KOPT-K1 (cell line): ENCODE measurements around the gene RANBP17.
"Not testable (repeated sequence)": the region's sequence is repeated elsewhere in the genome, so short reads cannot be mapped to it uniquely, and the experiment has no call there.

Source experiments
- H3K27ac ChIP-seq: fragments of 200-600 bp; sonication (generic); 2 replicates; pipeline ENCODE4 v1.5.1; 2016; ENCODE audit warnings: antibody characterized with exemption, mild to moderate bottlenecking, low read depth, low read length; ENCODE audit not compliant: poor library complexity, severe bottlenecking
- H3K36me3 ChIP-seq: fragments of 200-600 bp; sonication (generic); 2 replicates; pipeline ENCODE4 v1.5.1; 2017; ENCODE audit warnings: antibody characterized with exemption, mild to moderate bottlenecking, low read length, moderate library complexity; ENCODE audit not compliant: insufficient read depth
- H3K9me3 ChIP-seq: fragments of 200-600 bp; sonication (generic); 2 replicates; pipeline ENCODE4 v1.5.1; 2017; ENCODE audit warnings: antibody characterized with exemption, low read length, mild to moderate bottlenecking; ENCODE audit not compliant: insufficient read depth, poor library complexity, severe bottlenecking

The RANBP17 gene

DNA sequence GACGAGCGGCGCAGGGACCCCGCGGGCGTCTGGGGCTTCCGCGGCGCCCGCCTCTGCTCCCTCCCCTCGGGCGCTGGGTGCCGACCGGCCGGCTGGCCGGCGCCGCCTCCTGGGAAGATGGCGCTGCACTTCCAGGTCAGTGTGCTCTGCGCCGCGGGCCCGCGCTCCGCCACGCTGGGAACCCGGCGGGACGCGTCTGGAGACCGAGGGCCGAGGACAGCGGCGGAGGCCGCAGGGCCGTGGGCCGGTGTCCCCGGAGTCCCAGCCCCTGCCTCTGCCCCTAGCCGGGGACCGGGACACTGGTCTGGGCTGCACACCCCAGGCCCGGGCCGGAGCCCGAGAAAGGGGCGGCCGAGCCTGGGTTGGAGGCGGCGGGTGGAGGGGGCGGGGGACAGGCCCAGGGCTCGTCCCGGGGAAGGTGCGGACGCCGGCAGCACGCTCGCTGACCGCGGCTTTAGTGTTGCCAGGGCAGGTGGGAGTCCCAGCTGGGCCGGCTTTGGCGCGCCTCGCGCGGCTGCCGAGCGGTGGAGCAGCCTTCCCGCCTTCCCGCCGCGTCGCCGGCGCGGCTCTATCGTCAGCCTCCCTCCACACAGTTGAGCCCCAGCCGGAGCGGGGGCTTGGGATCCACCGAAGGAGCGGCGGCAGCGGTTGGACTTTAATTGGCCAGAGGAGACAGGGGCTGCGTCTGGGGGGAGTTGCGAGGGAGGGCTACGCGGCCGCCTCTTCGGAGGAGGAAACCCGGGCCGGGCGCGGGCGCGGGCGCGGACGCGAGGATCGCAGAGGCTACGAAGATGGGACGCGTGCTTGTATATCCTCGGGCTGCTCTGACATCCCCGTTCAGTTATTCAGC, at the start of gene RANBP17:
Gene RANBP17, plus strand, starts transcription at position 102 of the 850 bp plus-strand sequence.
- Histone ChIP-seq H3K9me3 (peaks cover 19% of the 10 kb centered on the region), H3K36me3 (no peaks in the 10 kb centered on the region), H3K27ac (no peak within 1 kb of the TSS)

DNA sequence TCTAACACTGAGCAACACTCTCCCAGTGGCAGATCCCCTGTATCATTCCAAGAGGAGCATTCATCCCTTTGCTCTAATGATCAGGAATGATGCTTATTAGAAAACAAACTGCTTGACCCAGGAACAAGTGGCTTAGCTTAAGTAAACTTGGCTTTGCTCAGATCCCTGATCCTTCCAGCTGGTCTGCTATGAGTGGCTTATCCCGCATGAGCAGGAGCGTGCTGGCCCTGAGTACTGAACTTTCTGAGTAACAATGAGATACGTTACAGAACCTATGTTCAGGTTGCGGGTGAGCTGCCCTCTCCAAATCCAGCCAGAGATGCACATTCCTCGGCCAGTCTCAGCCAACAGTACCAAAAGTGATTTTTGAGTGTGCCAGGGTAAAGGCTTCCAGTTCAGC, 48.6 kb upstream of the RANBP17 start:
- no peak overlapping the region for H3K27ac ChIP-seq
- H3K9me3 ChIP-seq: no peaks in the 10 kb centered on the region
- H3K36me3 ChIP-seq: no peaks in the 10 kb centered on the region

DNA sequence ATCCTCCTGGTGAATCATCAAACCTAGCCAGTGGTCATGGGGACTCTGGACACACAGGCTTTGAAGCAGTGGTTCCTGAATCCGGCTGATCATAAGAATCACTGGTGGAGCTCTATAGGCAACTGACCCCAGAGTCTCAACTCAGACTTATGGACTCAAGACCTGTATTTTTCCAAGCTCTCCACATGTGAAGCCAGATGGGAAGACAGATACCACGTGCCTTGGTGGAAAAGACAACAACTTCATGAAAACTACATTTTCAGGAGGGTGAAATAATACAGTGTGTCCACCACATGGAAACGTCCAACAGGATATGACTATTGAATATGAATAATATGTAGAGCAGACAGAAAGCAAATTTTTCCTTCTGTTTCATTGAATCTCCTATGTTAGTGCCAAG, 44.6 kb upstream of the RANBP17 start:
- Histone ChIP-seq H3K9me3 (no peaks in the 10 kb centered on the region), H3K27ac (no peak overlapping the region), H3K36me3 (no peaks in the 10 kb centered on the region)

DNA sequence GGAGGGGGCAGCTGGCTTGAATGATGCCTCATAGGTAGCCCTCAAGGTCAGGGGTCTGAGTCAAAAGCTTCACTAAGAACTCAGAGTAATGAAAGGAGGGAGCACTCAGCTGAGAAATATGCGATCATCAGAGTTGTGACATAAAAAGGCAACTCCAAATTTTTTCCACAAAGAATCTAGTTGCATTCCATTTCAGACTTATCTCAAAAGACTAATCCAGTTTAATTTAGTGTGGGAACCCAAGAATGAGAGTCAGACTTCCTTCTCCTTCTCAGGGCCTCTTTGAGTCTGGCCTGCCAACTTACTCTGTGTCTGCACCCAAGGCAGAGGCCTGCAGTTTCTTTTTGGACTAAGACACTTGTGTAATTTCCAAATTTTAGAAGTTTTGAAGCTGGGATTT, 43.6 kb upstream of the RANBP17 start:
- no peaks in the 10 kb centered on the region for H3K36me3 ChIP-seq
- no peaks in the 10 kb centered on the region for H3K9me3 ChIP-seq
- no peak overlapping the region for H3K27ac ChIP-seq

DNA sequence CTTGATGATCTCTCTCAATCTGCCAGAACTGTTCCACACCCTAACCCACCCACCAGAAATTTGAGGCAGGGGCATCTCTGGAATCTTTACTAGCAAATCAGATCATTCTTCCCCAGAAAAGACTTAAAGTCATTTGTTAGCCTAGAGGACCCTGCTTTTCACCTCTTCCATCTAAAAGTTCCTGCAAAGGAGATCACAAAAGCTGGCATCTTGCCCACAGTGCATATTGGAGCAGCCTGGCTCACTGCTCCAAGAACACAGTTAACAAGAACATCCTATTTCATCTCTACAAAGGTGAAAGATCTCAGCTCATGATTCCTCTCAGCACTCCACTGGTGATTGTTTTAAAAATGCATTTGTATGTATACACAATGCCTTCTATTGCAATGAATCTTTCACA, 42.0 kb upstream of the RANBP17 start:
- no peaks in the 10 kb centered on the region for H3K36me3 ChIP-seq
- no peaks in the 10 kb centered on the region for H3K9me3 ChIP-seq
- no peak overlapping the region for H3K27ac ChIP-seq

DNA sequence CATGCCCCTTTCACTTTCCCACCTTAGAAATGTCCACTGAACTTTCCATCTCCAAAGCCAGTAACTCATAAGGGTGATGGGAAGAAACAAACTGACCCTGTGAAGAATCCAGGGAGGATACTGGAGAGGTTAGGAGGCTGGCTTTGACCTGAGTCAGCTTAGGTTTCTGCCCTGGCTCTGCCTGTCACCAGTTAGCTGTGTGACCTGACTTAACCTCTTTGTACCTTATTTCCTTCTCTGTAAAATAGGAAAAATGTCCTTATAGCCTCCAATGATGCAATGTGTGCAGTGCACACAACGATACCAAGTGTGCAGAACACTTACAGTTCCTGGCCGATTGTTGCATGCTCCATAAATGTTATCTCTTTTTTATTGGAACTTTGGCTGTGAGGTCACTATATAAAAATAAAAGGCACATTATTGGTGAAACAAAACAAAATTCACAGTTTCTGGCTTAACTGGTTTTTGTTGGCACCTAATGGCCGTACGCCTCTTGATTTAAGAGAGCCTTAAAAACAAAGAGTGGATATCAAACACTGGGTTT, 40.5 kb upstream of the RANBP17 start:
- Histone ChIP-seq H3K9me3 (no peaks in the 10 kb centered on the region), H3K27ac (no peak overlapping the region), H3K36me3 (no peaks in the 10 kb centered on the region)

DNA sequence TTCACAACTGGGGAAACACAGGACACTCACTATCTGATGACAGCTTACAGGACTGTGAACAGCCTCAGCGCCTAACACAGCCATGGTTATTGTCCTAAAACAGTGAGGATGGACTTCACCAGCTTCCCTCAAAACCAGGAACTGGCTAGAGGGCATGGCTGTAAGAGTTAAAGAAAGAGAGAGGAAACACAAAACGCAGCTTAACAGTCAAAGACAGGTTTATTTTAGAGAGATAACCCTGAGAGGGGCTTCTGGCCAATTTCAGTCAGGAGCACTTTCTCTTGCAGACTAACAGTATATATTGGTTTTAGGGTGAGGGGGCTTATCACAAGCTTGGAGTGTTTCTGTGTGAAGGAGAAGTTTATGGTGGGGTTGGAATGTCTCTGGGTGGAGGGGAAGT, 35.7 kb upstream of the RANBP17 start:
- no peaks in the 10 kb centered on the region for H3K36me3 ChIP-seq
- no peak overlapping the region for H3K27ac ChIP-seq
- H3K9me3 ChIP-seq: no peaks in the 10 kb centered on the region

DNA sequence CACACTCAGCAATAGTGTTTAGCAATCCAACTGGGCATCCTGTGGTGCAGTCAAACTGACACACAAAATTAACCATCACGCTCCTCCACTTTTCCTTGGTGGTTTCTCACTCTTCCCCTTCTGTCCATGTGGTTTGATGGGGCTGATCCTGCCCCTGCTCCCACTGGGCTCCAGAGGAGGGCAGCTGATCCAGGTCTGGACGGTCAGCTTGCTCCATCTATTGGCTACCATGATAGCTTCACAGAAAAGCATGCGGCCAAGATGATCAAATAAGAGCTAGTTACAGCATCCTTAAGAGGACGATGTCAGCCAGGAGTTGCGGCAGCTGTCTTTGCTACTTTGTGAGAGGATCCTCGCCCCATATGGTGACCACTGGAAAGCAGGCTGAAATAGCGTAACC, 29.6 kb upstream of the RANBP17 start:
- Histone ChIP-seq H3K36me3 (no peaks in the 10 kb centered on the region), H3K9me3 (no peaks in the 10 kb centered on the region), H3K27ac (no peak overlapping the region)

DNA sequence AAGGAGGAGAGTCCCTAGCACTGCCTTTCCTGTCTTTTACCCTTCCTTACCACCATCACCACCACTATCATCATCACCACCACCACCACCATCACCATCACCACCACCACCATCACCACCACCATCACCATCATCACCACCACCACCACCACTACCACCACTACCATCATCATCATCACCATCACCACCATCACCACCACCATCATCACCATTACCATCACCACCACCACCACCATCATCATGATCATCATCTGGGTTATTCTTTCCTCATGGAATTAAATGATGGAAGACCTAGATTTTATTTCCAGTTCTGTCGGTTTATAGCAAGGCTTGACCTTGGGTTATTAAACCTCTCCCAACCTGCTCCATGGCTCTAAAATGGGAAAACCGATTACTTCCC, 27.8 kb upstream of the RANBP17 start:
- H3K27ac ChIP-seq, H3K36me3 ChIP-seq, H3K9me3 ChIP-seq: not testable (repeated sequence)

DNA sequence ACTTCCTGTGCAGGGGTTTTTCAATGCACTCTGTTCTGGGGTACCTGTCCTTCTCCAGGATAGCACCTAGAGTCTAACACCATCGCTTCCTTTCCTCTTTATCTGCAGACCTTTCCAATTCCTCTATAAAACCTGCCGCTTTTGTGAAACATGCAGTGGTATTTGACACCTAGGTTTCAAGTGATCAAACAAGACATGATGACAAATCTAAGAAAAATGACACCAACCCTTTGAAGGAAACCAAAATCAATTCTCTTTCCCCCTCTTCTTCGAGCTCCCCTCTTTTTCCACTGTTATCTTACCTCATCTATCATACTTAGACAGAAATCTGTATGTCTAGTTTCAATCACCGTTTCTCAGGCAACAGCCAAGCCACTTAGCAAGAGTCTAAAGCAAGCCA, 25.6 kb upstream of the RANBP17 start:
- no peaks in the 10 kb centered on the region for H3K36me3 ChIP-seq
- H3K9me3 ChIP-seq: no peaks in the 10 kb centered on the region
- no peak overlapping the region for H3K27ac ChIP-seq

DNA sequence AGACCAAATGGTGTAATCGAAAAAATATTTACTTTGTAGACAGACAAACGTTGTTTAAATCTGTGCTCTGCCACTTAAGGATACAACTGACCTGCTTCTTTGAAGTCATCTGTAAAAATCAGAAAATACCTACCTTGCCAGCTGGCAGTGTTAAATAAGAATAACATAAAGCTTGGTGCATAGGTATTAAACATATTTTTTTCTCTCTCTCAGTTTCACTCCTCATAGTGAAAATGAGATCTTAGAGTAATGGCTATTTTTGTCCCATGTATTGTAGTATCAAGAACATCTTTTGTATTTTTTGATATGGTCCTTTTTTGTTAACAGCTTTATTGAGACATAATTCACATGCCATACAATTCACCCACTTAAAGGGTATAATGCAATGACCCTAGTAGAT, 17.9 kb upstream of the RANBP17 start:
- Histone ChIP-seq H3K9me3 (no peaks in the 10 kb centered on the region), H3K27ac (no peak overlapping the region), H3K36me3 (no peaks in the 10 kb centered on the region)

DNA sequence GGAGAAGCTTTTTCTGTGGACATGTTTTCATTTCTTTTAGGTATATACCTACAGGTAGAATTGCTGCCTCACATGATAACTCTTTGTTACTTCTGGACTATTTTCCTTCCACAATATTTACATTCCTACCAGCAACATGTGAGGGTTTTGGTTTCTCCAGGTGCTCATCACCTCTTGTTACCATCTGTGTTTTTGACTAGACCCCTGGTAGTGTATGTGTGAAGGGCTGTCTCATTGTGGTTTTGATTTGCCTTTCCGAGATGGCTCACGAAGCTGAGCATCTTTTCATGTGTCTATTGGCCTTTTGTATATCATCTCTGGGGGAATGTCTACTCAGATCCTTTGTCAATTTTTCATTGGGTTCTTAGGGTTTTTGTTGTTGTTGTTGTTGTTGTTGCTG, 17.2 kb upstream of the RANBP17 start:
- Histone ChIP-seq H3K9me3 (no peaks in the 10 kb centered on the region), H3K36me3 (no peaks in the 10 kb centered on the region), H3K27ac (no peak overlapping the region)

DNA sequence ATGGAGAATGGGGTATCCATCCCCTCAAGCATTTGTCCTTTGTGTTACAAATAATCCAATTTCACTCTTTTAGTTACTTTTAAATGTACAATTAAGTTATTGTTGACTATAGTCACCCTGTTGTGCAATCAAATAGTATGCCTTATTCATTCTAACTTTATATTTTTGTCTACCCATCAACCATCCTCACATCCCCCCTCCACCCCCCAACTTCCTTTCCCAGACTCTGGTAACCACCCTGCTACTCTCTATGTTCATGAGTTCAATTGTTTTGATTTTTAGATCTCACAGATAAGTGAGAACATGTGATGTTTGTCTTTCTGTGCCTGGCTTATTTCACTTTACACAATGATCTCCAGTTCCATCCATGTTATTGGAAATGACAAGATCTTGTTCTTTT, 15.4 kb upstream of the RANBP17 start:
- Histone ChIP-seq H3K36me3 (no peaks in the 10 kb centered on the region), H3K27ac (no peak overlapping the region), H3K9me3 (no peaks in the 10 kb centered on the region)

DNA sequence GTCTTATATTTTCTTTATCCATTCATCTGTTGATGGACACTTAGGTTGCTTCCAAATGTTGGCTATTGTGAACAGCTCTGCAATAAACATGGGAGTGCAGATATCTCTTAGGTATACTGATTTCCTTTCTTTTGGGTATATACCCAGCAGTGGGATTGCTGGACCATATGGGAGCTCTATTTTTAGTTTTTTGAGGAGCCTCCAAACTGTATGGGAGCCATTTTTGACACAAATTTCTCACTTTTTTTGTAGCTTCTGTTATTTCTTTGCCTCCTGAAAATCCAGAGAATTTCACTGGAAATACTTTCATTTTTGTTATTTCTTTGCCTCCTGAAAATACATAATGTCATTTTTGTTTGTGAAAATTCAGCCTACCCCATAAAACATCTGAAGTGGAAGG, 15.0 kb upstream of the RANBP17 start:
- Histone ChIP-seq H3K27ac (no peak overlapping the region), H3K9me3 (no peaks in the 10 kb centered on the region)

DNA sequence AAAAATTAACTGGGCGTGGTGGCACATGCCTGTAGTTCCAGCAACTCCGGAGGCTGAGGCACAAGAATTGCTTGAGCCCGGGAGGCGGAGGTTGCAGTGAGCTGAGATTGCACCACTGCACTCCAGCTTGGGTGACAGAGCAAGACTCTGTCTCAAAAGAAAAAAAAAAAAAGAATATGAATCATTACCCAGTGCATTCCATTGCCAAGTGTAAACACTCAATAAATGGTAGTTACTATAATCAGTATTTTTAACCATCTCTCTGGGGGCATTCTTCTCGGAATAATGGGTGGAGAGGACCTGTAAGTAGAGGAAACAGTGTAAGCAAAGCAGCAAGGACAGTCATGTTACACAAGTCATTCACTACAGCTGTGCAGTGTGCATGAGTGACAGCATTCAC, 13.8 kb upstream of the RANBP17 start:
- Histone ChIP-seq H3K27ac (no peak overlapping the region), H3K36me3 (no peaks in the 10 kb centered on the region), H3K9me3 (no peaks in the 10 kb centered on the region)

More for the DNA sequence above, 15.0 kb upstream of the RANBP17 start:
- no peaks in the 10 kb centered on the region for H3K36me3 ChIP-seq

DNA sequence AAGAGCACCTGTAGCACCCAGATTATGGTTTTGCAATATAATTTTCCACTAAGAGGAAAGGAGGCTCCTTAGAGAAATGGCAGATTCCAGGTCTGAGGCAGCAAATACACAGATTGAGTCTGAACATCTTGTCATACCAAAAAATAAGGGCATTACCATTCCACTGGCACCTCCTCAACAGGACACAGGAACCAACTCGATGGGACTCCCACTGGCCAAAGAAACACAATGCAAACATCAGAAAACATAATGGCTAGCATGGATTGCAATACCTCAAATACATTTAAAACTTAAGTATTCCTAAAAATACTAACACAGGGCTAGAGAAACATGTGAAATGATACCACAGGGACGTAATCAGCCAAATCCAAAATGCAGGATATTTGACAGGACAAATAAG, 12.4 kb upstream of the RANBP17 start:
- no peak overlapping the region for H3K27ac ChIP-seq
- H3K36me3 ChIP-seq: no peaks in the 10 kb centered on the region
- H3K9me3 ChIP-seq: no peaks in the 10 kb centered on the region
